Activated CD8-positive, alpha-beta memory T cell treated with anti-CD3 and anti-CD28 coated beads, Interleukin-2, amount 50 U/mL, for 1 hour (primary cell): ENCODE measurements around the gene ACER1.

ENCODE experiments used
- DNase-seq: peaks from one replicate; pipeline ENCODE4 v3.0.0-alpha.2; 2020; ENCODE audit errors: extremely low read depth

The ACER1 gene

GRCh38 chr19:6267552-6268381, 65.6 kb downstream of the ACER1 start:
- DNase-seq = no peak

- no peak for DNase-seq
Observed at GRCh38 chr19:6264803-6265202, 68.6 kb downstream of the ACER1 start.

- DNase-seq = no peak
Observed at GRCh38 chr19:6263735-6264444, 69.5 kb downstream of the ACER1 start.

- DNase-seq = no peak
Observed at GRCh38 chr19:6263306-6263705, 70.1 kb downstream of the ACER1 start.

- DNase-seq = no peak
Observed at GRCh38 chr19:6262519-6262918, 70.9 kb downstream of the ACER1 start.

- DNase-seq = no peak
Observed at GRCh38 chr19:6261883-6262282, 71.5 kb downstream of the ACER1 start.

- no peak for DNase-seq
Observed at GRCh38 chr19:6260912-6261650, 72.3 kb downstream of the ACER1 start.

GRCh38 chr19:6260376-6260775, 73.0 kb downstream of the ACER1 start:
- DNase-seq = no peak

- DNase-seq = no peak
Observed at GRCh38 chr19:6259312-6259861, 74.0 kb downstream of the ACER1 start.

- DNase-seq = no peak
Observed at GRCh38 chr19:6258812-6259311, 74.5 kb downstream of the ACER1 start.
